NCI-H2081 treated with DMSO at 0.1 percent for 48 hours (cell line): ENCODE measurements around the gene PTGDR2.

Source experiments
- DNase-seq: peaks from one replicate; lab custom pipeline; 2025; lab: John Stamatoyannopoulos, UW

PTGDR2 gene

DNA sequence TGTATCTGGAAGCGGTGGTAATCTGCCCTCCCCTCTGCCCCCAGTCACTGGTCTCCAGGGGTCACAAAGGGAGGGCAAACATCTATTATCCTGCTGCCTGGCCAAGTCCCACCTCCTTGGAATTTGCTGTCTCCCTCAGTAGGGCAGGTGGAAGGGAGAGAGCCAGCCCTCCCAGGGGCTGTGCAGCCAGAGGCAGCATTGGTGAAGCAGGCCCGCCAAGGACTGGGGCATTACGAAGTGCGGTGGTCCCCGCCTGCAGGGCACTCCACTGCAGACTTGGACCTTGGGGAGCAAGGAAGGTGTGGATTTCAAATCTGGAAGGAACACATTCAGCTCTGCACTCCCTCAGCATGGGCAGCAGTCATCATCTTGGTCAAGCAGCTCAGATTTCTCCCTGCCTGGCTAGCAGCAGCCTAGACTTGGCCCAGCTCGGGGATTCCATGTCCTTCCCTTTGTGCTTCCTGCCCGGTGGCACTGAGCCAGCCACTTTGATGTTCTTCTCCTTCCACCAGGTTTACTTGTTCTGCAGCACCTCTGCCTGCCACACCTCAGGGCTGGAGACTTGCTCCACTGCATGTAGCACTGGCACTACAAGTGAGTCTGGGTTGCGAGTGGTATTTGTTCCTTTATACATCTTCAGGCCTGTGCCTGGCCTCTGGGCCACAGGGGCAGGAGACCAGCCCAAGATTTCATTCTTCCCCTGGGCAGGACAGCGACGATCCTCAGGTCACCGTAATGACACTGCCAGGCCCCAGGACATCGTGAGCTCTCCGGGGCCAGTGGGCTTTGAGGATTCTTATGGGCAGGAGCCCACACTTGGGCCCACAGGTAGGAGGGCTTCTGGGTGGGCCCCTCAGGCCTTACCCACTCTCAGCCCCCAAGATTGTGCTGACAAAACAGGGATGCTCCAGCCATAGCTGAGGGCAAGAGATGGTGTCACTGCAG is 18.9 kb upstream of the PTGDR2 start:
- no peak for DNase-seq

- DNase-seq: no peak
These were observed 17.8 kb upstream of the PTGDR2 start for GRCh38 chr11:60873533-60873932.

- DNase-seq: no peak
These were observed 17.3 kb upstream of the PTGDR2 start for GRCh38 chr11:60872961-60873524.

DNA sequence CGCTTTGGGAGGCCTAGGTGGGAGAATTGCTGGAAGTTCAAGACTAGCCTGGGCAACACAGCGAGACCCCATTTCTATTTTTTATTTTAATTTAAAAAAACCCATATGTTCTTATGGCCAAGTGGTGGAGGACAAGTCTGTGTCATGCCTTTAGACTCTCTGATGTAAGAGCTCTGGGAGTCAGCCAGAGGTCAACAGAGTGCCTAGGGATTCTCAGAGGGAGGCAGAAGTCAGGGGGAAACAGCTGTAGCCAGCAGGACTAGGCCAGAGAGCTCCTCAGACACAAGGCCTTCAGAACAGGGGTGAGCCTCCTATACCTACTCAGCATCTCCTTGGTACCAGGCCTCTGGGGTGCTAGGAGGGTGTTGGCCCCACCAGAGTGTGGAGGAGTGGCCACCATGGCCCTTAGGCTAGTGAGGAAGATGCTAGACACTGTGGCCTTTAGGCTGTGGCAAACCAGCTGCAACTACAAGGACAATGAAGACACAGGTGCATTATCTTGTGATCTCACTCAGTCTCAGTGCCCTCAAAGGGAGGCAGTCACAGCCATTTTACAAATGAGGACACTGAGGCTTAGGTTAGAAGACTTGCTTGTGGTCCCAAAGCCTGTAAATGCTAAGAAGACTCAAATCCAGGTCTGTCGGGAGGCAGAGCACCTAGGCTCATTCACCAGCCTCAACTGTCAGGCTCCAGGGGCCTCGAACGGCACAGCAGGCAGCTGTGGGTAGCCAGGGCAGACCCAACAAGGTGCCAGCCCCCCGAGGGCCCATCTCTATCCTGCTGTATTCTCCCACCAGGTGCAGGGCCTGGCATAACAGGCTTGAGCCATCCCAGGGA is 16.6 kb upstream of the PTGDR2 start:
- DNase-seq: no peak

- no peak for DNase-seq
These were observed 15.8 kb upstream of the PTGDR2 start for GRCh38 chr11:60871378-60872061.

- DNase-seq: no peak
These were observed 15.1 kb upstream of the PTGDR2 start for GRCh38 chr11:60870733-60871377.

GRCh38 chr11:60870276-60870675 is 14.5 kb upstream of the PTGDR2 start:
- DNase-seq: no peak

- DNase-seq: no peak
These were observed 13.7 kb upstream of the PTGDR2 start for GRCh38 chr11:60869451-60869825.

- no peak for DNase-seq
These were observed 13.1 kb upstream of the PTGDR2 start for GRCh38 chr11:60868682-60869450.

GRCh38 chr11:60867871-60868681 is 12.3 kb upstream of the PTGDR2 start:
- DNase-seq: no peak

- DNase-seq: peak; percentile 28
These were observed 11.4 kb upstream of the PTGDR2 start, which contains the start of gene ZP1 for GRCh38 chr11:60866911-60867870. Gene ZP1, plus strand, starts transcription at chr11:60867542. Its CDS starts 20 bp downstream, at chr11:60867562.

GRCh38 chr11:60864856-60865513 is 9.2 kb upstream of the PTGDR2 start:
- no peak for DNase-seq

GRCh38 chr11:60863550-60864521 is 8.1 kb upstream of the PTGDR2 start:
- DNase-seq: no peak

GRCh38 chr11:60862171-60862570 is 6.4 kb upstream of the PTGDR2 start:
- no peak for DNase-seq

GRCh38 chr11:60860943-60861342 is 5.2 kb upstream of the PTGDR2 start:
- no peak for DNase-seq

- DNase-seq: no peak
These were observed 4.0 kb upstream of the PTGDR2 start for GRCh38 chr11:60859616-60860250.
